ENCODE results near the gene ZFC3H1. TPM values are rescaled to one million over a fixed set of nuclear protein-coding genes. Genes with fewer than 3 reads are reported as not detected.

The ZFC3H1 gene
- total and polyA plus RNA-seq, 9 of the 15 experiments (the other 6 are each of a cell fraction or from before 2014, with no cell fraction given), result 14.8 to 80.5 (median 22.1) TPM

GRCh38 chr12:71662849-71663560 is 643 bp downstream of the ZFC3H1 start (continued):
- TF ChIP-seq AFF4 (CRISPR knock-in tag; IDR thresholded peaks at IDR 0.05) (peak; percentile 18; the same call in 1 of the 2 replicates), C11orf30 (IDR thresholded peaks at IDR 0.05; ENCODE audit: low read depth) (no peak), MBD1 (CRISPR knock-in tag; IDR thresholded peaks at IDR 0.05) (no peak), ZZZ3 (IDR thresholded peaks at IDR 0.05) (no peak), NFE2L1 (tag; IDR thresholded peaks at IDR 0.05; ENCODE audit: borderline replicate concordance, low read depth) (no peak), CEBPG (CRISPR knock-in tag; IDR thresholded peaks at IDR 0.05) (no peak), CEBPG (tag; conservative IDR thresholded peaks at IDR 0.05 in 1 of 2, IDR thresholded peaks at IDR 0.05 in 1 of 2) (no peak), MNT (conservative IDR thresholded peaks at IDR 0.05) (peak in 1 of 2 experiments; percentile 2; a peak in 1 of 4 replicates), ZKSCAN8 (CRISPR knock-in tag; IDR thresholded peaks at IDR 0.05) (no peak), RBM22 (IDR thresholded peaks at IDR 0.05; ENCODE audit: low read depth, low read length, poor library complexity, severe bottlenecking) (peak; percentile 26), TEAD1 (CRISPR knock-in tag; IDR thresholded peaks at IDR 0.05) (peak in 1 of 2 experiments; percentile 68; a peak in 1 of 4 replicates), RREB1 (CRISPR knock-in tag; IDR thresholded peaks at IDR 0.05) (no peak)

All from K562 (cell line).